H1 (cell line): Measurements from ENCODE around the gene TPPP2. TPM values are rescaled to one million over a fixed set of nuclear protein-coding genes. Genes with fewer than 3 reads are reported as not detected.

Source experiments
- CBX8 ChIP-seq: fragments of 300-800, 300-1000 bp; sonication (generic); IDR thresholded peaks from 2 replicates; pipeline ENCODE4 v1.7.1; 2016; ENCODE audit warnings: low read depth, low read length, borderline replicate concordance
- HDAC2 ChIP-seq, 2 experiments: fragments of 300-600 bp in 1 of 2; sonication (generic) in 1 of 2; IDR thresholded peaks; 2 replicates each; pipeline ENCODE4 v1.6.1; 2011 to 2012; ENCODE audit warnings: low read depth in 2 of 2, low read length in 2 of 2, mild to moderate bottlenecking in 2 of 2, moderate library complexity in 2 of 2, borderline replicate concordance in 1 of 2, inconsistent platforms in 1 of 2
- JUND ChIP-seq: IDR thresholded peaks from 2 replicates; pipeline ENCODE4 v1.6.1; 2011; ENCODE audit warnings: mild to moderate bottlenecking, improper control_type of control experiment, low read length
- KDM5A ChIP-seq: fragments of 200-600 bp; IDR thresholded peaks from 2 replicates; pipeline ENCODE4 v1.7.1; 2012; ENCODE audit warnings: mild to moderate bottlenecking, low read length, inconsistent platforms, mixed read lengths
- POLR2A ChIP-seq, 2 experiments: IDR thresholded peaks; 1 replicate in 1 of 2; 2 replicates in 1 of 2; pipeline ENCODE4 v1.6.1; 2011; ENCODE audit warnings: low read depth in 2 of 2, low read length in 2 of 2, mild to moderate bottlenecking in 2 of 2; ENCODE audit errors: control extremely low read depth in 1 of 2
- SAP30 ChIP-seq: fragments of 300-600 bp; sonication (generic); IDR thresholded peaks from 2 replicates; pipeline ENCODE4 v1.7.1; 2012; ENCODE audit warnings: low read length, moderate library complexity, mild to moderate bottlenecking, inconsistent platforms; ENCODE audit not compliant: insufficient read depth, insufficient replicate concordance
- SIRT6 ChIP-seq: IDR thresholded peaks from one replicate; pipeline ENCODE4 v1.7.1; 2012; ENCODE audit warnings: low read length, inconsistent platforms
- SP1 ChIP-seq: IDR thresholded peaks from 2 replicates; pipeline ENCODE4 v1.6.1; 2011; ENCODE audit warnings: low read depth, low read length
- polyA plus RNA-seq, 7 experiments: library from polyadenylated mRNA; depleted of rRNA in 3 of 7; stranded (reverse) in 5 of 7; unstranded in 2 of 7; fragments of >200 nt in 5 of 7; fragments of 200-250 nt in 2 of 7; gene quantifications; 1 replicate in 5 of 7; 2 replicates in 1 of 7; 4 replicates in 1 of 7; pipeline versions ENCODE4 v1.2.1 to v1.2.3, GENCODE V29; 2011 to 2013; ENCODE audit warnings: missing spikeins in 2 of 7, mixed read lengths in 2 of 7
- total RNA-seq: library from RNA; stranded (reverse); fragmentation: NEBNext Ultra II Directional; extraction: Animal tissue kit (Norgen Biotek cat#: 25700); gene quantifications from 2 replicates; pipeline ENCODE4 v1.2.1, GENCODE V29; 2021
- TF ChIP-seq, protein P1 (sequence below): fragments of 300-600 bp; sonication (generic); IDR thresholded peaks from 2 replicates; pipeline ENCODE4 v1.7.1; 2012; ENCODE audit warnings: low read length, moderate library complexity, mild to moderate bottlenecking, inconsistent platforms; ENCODE audit not compliant: insufficient replicate concordance
- TF ChIP-seq, protein P2 (sequence below): IDR thresholded peaks from 2 replicates; pipeline ENCODE4 v1.6.1; 2011; ENCODE audit warnings: low read depth, mild to moderate bottlenecking, low read length; ENCODE audit not compliant: insufficient read depth

TPPP2 gene
- total and polyA plus RNA-seq, 2 of the 8 experiments (the other 6 are each of a cell fraction or from before 2014, with no cell fraction given): not detected

DNA sequence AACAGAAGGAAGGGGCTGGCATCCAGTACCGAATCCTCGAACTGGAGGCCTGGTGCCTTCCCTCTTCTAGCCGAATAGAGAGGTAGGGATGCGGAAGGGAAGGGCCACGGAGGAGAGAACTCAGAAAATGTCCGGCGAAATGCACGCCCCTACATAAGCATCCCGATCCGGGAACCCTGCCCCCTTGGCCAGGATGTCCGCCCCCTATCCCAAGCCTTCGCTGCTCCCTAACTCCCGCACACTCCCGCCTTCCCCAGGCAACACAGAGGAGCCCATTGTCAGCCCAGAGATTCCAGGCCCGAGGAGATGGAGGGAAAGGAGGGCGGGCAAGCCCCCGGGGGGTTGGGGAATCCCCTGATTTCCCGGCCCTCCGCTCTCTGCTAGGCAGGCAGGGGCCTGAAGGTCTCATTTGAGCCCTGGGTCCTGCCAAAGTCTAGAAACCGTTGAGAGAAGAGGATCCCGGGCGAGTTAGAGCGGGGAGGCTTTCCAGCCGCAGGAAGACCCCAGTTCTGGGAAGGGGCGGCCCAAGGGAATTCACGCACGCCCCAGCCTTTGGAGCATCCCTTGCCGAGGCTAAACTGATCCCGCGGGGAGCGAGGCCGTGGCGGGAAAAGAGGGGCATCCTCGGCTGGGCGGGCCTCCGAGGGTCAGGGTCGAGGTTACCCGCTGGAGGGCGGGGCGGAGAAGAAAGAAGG, 39.5 kb downstream of the TPPP2 start (continued):
- TF ChIP-seq, protein P1, sequence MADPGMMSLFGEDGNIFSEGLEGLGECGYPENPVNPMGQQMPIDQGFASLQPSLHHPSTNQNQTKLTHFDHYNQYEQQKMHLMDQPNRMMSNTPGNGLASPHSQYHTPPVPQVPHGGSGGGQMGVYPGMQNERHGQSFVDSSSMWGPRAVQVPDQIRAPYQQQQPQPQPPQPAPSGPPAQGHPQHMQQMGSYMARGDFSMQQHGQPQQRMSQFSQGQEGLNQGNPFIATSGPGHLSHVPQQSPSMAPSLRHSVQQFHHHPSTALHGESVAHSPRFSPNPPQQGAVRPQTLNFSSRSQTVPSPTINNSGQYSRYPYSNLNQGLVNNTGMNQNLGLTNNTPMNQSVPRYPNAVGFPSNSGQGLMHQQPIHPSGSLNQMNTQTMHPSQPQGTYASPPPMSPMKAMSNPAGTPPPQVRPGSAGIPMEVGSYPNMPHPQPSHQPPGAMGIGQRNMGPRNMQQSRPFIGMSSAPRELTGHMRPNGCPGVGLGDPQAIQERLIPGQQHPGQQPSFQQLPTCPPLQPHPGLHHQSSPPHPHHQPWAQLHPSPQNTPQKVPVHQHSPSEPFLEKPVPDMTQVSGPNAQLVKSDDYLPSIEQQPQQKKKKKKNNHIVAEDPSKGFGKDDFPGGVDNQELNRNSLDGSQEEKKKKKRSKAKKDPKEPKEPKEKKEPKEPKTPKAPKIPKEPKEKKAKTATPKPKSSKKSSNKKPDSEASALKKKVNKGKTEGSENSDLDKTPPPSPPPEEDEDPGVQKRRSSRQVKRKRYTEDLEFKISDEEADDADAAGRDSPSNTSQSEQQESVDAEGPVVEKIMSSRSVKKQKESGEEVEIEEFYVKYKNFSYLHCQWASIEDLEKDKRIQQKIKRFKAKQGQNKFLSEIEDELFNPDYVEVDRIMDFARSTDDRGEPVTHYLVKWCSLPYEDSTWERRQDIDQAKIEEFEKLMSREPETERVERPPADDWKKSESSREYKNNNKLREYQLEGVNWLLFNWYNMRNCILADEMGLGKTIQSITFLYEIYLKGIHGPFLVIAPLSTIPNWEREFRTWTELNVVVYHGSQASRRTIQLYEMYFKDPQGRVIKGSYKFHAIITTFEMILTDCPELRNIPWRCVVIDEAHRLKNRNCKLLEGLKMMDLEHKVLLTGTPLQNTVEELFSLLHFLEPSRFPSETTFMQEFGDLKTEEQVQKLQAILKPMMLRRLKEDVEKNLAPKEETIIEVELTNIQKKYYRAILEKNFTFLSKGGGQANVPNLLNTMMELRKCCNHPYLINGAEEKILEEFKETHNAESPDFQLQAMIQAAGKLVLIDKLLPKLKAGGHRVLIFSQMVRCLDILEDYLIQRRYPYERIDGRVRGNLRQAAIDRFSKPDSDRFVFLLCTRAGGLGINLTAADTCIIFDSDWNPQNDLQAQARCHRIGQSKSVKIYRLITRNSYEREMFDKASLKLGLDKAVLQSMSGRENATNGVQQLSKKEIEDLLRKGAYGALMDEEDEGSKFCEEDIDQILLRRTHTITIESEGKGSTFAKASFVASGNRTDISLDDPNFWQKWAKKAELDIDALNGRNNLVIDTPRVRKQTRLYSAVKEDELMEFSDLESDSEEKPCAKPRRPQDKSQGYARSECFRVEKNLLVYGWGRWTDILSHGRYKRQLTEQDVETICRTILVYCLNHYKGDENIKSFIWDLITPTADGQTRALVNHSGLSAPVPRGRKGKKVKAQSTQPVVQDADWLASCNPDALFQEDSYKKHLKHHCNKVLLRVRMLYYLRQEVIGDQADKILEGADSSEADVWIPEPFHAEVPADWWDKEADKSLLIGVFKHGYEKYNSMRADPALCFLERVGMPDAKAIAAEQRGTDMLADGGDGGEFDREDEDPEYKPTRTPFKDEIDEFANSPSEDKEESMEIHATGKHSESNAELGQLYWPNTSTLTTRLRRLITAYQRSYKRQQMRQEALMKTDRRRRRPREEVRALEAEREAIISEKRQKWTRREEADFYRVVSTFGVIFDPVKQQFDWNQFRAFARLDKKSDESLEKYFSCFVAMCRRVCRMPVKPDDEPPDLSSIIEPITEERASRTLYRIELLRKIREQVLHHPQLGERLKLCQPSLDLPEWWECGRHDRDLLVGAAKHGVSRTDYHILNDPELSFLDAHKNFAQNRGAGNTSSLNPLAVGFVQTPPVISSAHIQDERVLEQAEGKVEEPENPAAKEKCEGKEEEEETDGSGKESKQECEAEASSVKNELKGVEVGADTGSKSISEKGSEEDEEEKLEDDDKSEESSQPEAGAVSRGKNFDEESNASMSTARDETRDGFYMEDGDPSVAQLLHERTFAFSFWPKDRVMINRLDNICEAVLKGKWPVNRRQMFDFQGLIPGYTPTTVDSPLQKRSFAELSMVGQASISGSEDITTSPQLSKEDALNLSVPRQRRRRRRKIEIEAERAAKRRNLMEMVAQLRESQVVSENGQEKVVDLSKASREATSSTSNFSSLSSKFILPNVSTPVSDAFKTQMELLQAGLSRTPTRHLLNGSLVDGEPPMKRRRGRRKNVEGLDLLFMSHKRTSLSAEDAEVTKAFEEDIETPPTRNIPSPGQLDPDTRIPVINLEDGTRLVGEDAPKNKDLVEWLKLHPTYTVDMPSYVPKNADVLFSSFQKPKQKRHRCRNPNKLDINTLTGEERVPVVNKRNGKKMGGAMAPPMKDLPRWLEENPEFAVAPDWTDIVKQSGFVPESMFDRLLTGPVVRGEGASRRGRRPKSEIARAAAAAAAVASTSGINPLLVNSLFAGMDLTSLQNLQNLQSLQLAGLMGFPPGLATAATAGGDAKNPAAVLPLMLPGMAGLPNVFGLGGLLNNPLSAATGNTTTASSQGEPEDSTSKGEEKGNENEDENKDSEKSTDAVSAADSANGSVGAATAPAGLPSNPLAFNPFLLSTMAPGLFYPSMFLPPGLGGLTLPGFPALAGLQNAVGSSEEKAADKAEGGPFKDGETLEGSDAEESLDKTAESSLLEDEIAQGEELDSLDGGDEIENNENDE: no peak
- TF ChIP-seq POLR2A (IDR thresholded peaks at IDR 0.05; ENCODE audit: control extremely low read depth in 1 of 2, low read depth in 2 of 2, low read length in 2 of 2) (peak in 1 of 2 experiments; percentile 16; a peak in 1 of 3 replicates), JUND (no peak), CBX8 (no peak), SP1 (no peak), HDAC2 (IDR thresholded peaks at IDR 0.05; ENCODE audit: borderline replicate concordance in 1 of 2, low read depth in 2 of 2, low read length in 2 of 2) (0 out of 4 replicates have a peak, but pooled peaks of 1 of the 2 experiments have one; percentile 10), SIRT6 (no peak), KDM5A (no peak), SAP30 (peak; percentile 73)
- TF ChIP-seq, protein P2, sequence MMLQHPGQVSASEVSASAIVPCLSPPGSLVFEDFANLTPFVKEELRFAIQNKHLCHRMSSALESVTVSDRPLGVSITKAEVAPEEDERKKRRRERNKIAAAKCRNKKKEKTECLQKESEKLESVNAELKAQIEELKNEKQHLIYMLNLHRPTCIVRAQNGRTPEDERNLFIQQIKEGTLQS: no peak
